ENCODE data around the gene N4BP2L2. TPM values are rescaled to one million over a fixed set of nuclear protein-coding genes. Genes with fewer than 3 reads are reported as not detected.

The N4BP2L2 gene
- total RNA-seq, 1 experiment from 2014 or later = 61.4 TPM

DNA sequence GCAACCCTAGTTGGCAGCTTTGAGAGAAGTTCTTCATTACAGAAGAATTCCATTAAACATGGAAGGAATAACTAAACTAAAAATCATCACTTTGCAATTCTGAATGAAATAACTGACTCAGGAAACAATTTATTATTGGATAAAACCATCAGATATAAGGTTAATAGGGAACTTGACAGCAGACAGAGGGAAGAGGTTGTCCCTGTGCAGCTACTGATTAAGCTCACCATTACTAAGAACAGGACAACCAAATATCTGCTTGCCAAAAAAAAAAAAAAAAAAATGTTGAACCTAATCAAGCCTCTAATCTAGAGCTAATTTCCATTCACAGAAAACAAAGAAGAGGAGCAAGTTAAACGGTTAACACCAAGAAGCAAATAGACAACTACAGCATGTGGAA is 12.8 kb downstream of the N4BP2L2 start:
- no peaks in the 10 kb centered on the region; the same call in 1 of the 2 replicates for H3K79me2 ChIP-seq (ENCODE audit: insufficient read depth, low read length)
- peaks cover 0 to 7% of the 10 kb centered on the region in 2 experiments; a peak in 1 of 4 replicates for H3K4me1 Mint-ChIP-seq
- TF ChIP-seq, protein P1, sequence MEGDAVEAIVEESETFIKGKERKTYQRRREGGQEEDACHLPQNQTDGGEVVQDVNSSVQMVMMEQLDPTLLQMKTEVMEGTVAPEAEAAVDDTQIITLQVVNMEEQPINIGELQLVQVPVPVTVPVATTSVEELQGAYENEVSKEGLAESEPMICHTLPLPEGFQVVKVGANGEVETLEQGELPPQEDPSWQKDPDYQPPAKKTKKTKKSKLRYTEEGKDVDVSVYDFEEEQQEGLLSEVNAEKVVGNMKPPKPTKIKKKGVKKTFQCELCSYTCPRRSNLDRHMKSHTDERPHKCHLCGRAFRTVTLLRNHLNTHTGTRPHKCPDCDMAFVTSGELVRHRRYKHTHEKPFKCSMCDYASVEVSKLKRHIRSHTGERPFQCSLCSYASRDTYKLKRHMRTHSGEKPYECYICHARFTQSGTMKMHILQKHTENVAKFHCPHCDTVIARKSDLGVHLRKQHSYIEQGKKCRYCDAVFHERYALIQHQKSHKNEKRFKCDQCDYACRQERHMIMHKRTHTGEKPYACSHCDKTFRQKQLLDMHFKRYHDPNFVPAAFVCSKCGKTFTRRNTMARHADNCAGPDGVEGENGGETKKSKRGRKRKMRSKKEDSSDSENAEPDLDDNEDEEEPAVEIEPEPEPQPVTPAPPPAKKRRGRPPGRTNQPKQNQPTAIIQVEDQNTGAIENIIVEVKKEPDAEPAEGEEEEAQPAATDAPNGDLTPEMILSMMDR (conservative IDR thresholded peaks at IDR 0.05) = no peak

More for the DNA sequence above, 12.8 kb downstream of the N4BP2L2 start:
- no peak overlapping the region for H2BK5ac ChIP-seq (ENCODE audit: insufficient read length, low read length)
- no peaks in the 10 kb centered on the region for H3K27me3 ChIP-seq (ENCODE audit: insufficient read depth, low read length)
- H3K14ac ChIP-seq (ENCODE audit: insufficient read depth, low read length) = no peak overlapping the region
- H3K9me3 ChIP-seq (ENCODE audit: control insufficient read depth, low read depth, low read length) = no peaks in the 10 kb centered on the region
- H3K27ac Mint-ChIP-seq = no peak overlapping the region
- no peak overlapping the region for H2BK15ac ChIP-seq (ENCODE audit: low read depth, low read length)
- H3K27me3 Mint-ChIP-seq (ENCODE audit: low read depth) = no peaks in the 10 kb centered on the region
- no peak overlapping the region for H2BK12ac ChIP-seq (ENCODE audit: insufficient read length, low read depth, low read length)
- no peak overlapping the region for H3K18ac ChIP-seq (ENCODE audit: insufficient read length, low read depth, low read length)
- no peak overlapping the region for H2AK5ac ChIP-seq (ENCODE audit: insufficient read length, low read length)
- no peak overlapping the region for H3K56ac ChIP-seq (ENCODE audit: insufficient read length, low read depth, low read length)
- no peak overlapping the region for H4K91ac ChIP-seq (ENCODE audit: insufficient read length, low read depth, low read length)
- H3K4me2 ChIP-seq (ENCODE audit: insufficient read depth, insufficient read length, low read length) = no peak overlapping the region
- H3K9me3 Mint-ChIP-seq = no peaks in the 10 kb centered on the region
- no peaks in the 10 kb centered on the region for H3K79me1 ChIP-seq (ENCODE audit: insufficient read depth, low read depth, low read length, poor library complexity, severe bottlenecking)
- H3K9ac ChIP-seq (ENCODE audit: extremely low read depth, insufficient read length, low read length) = no peak overlapping the region
- no CpG with 5 or more reads among the region's 1 CpG for WGBS (ENCODE audit: extremely low coverage, insufficient read length, low lambda C conversion rate)
- no peak overlapping the region for H3K4me3 Mint-ChIP-seq
- H4K5ac ChIP-seq (ENCODE audit: insufficient read length, low read depth, low read length) = no peak overlapping the region
- H3K36me3 Mint-ChIP-seq (ENCODE audit: insufficient read depth in 1 of 3, low read depth in 3 of 3) = peaks cover 10 to 36% (median 28%) of the 10 kb centered on the region in 3 experiments
- H3K23ac ChIP-seq (ENCODE audit: insufficient read length, low read depth, low read length) = no peak overlapping the region
- no peak for DNase-seq
- no peaks in the 10 kb centered on the region for H3K4me1 ChIP-seq (ENCODE audit: insufficient read depth, low read length)
- no peak overlapping the region for H3T11ph ChIP-seq (ENCODE audit: low read length)
- H3K27ac ChIP-seq (ENCODE audit: insufficient read length, low read depth, low read length) = no peak overlapping the region
- H2AFZ ChIP-seq (ENCODE audit: low read length) = no peak overlapping the region
- H3K4ac ChIP-seq (ENCODE audit: low read depth, low read length) = no peak overlapping the region
- no peak overlapping the region for H2BK120ac ChIP-seq (ENCODE audit: low read depth, low read length, poor library complexity, severe bottlenecking)
- no peaks in the 10 kb centered on the region for H3K23me2 ChIP-seq (ENCODE audit: insufficient read length, low read depth, low read length, poor library complexity, severe bottlenecking)
- no peaks in the 10 kb centered on the region for H4K20me1 ChIP-seq (ENCODE audit: control insufficient read depth, insufficient read depth, insufficient read length)
- H4K8ac ChIP-seq (replicated peaks; ENCODE audit: insufficient read length, low read depth, low read length) = no peak overlapping the region
- H2BK20ac ChIP-seq (ENCODE audit: low read depth, low read length, poor library complexity, severe bottlenecking) = no peak overlapping the region
